ENCODE data around the gene CRK.

Gene CRK

DNA sequence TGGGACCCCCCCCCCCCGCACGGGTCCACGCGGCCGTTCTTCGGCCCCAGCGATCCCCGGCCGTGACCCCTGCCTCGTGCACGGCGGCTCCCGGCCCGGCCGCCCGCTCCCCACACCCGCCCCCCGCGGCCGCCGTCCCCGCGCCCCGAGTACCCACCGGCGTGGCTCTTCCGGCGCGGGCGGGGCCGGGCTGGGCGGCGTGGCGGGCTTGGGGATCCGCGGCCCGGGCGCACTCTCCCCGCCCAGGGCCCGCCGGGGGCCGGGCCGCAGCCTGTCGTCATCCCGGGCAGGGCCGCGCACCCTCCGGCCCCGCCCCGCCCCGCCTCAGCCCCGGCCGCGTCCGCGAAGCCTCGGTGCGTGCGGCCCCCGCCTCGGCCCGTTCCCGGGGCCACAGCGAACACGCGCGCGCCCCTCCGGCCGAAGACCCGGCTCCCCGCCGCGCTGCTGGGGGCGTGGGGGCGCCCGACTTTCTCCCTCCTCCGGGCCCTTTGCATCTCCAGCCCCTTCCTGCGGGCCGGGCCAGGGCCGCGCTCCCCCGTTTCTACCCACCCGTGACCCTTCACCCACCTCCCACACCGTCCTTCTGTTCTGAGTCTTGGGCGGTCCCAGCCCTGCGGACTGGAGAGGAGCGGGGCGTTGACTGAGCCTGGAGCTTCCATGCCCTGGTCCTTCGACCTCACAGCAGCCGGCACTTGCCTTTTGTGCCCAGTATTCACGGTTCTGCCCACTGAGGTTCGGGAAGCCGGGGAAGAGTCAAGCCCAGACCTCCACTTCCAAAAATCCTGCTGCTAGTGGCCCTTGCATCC is 35.6 kb upstream of the CRK start:
- peak; percentile 97 for DNase-seq (ENCODE audit: low spot score)
- TF ChIP-seq, protein P1, sequence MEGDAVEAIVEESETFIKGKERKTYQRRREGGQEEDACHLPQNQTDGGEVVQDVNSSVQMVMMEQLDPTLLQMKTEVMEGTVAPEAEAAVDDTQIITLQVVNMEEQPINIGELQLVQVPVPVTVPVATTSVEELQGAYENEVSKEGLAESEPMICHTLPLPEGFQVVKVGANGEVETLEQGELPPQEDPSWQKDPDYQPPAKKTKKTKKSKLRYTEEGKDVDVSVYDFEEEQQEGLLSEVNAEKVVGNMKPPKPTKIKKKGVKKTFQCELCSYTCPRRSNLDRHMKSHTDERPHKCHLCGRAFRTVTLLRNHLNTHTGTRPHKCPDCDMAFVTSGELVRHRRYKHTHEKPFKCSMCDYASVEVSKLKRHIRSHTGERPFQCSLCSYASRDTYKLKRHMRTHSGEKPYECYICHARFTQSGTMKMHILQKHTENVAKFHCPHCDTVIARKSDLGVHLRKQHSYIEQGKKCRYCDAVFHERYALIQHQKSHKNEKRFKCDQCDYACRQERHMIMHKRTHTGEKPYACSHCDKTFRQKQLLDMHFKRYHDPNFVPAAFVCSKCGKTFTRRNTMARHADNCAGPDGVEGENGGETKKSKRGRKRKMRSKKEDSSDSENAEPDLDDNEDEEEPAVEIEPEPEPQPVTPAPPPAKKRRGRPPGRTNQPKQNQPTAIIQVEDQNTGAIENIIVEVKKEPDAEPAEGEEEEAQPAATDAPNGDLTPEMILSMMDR (IDR thresholded peaks at IDR 0.05; ENCODE audit: extremely low read depth, missing control alignments) = no peak

DNA sequence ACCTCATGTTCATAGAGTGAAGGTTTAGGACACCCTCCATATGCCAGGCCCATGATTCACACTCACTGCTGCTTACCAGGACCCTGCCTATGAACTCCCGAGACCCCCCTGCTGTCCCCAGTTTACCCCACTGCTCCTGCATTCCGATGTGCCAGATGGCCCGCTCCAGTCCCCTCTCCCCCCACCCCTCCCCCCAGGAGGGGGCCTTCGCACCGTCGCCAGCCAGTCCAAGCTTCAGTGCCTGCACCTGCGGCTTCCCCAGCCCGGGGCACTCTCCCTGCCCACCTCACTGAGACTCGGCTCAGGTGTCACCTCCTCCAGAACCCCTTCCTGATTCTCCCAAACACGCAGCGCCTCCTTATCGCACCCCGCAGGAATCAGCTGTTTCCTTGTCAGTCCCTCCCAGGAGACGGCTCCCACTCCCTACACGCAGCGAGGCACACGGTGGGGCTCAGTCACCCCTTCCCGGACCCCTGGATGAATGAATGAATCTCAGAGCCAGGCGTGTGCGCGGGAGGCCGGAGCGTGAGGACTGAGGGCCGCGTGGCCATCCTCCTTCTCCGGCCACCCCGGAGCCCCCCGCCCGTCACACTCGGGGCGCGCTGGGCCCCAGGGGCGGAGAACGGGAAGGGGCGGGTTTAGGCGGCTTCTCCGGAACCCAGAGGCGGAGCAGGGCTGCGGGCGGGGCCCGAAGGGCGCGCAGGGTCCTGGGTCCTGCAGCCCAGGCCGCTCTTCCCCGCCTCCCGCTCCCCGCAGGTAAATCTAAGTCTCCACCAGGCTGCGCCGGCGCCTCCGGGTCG is 34.8 kb upstream of the CRK start:
- peak; percentile 94 for DNase-seq (ENCODE audit: low spot score)
- TF ChIP-seq, protein P1 (IDR thresholded peaks at IDR 0.05; ENCODE audit: extremely low read depth, missing control alignments) = no peak

DNA sequence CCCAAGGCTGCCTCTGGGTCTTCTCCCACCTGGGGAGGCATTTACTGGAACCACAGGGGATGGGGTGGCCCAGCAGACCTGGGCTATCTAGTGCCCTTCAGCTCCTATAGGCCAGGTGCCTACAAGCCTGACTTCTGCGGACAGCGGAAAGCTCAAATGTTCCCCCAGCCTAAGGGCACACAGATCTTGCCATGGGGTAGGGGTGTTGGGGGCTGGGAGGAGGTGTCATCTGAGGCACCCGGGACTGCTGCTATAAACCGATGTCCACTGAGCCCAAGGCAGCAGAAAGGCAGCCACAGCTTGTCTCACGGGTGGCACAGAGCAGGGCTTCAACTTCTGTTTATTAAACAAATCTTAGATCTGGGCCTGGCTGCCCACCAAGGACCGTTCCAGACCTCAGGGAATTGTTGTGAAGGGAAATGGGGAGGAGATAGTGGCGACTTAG is 32.8 kb upstream of the CRK start:
- TF ChIP-seq, protein P1 (IDR thresholded peaks at IDR 0.05; ENCODE audit: extremely low read depth, missing control alignments) = no peak
- DNase-seq (ENCODE audit: low spot score) = no peak

DNA sequence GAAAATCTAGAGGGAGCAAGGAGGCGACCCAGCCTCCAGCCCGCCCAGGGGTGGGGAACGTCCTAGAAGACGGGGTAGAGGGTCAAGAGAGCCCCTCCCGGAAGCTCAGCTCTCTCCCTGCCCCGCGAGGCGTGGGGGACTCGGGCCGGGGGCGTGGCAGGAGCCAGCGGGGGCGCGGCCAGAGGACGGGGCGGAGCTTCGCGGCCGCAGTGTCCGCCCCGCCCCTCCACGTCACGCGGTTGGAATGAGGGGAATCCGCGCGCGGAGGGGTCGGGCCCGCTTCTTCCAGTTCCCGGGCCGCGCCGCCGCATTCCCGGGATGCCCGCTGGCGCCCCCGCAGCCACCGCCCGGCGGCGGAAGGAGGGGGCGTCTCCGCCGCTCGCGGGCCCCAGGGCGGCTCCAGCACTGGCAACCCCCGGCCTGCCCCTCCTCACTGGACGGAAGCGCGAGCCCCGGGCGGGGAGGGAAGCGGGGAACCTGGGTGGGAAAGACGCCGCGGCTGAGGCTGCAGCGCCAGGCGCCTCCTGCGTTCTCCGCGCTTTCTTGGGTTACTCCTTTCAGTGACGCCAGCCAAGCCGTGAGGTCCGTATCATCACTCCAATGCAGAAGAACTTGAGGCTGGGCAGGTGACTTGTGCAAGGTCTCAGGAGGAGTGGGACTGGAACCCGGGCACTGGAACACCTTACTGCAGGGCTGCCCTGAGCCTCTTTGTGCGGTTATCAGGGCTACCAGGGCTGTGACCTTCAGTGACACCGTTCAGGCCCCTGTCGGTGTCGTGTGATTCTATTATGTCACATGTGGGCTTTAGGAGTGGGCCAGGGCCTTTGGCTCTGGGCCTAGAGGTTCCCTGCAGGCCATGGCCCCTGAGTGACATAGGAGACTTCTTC is 32.1 kb upstream of the CRK start:
- peak; percentile 93 for DNase-seq (ENCODE audit: low spot score)

DNA sequence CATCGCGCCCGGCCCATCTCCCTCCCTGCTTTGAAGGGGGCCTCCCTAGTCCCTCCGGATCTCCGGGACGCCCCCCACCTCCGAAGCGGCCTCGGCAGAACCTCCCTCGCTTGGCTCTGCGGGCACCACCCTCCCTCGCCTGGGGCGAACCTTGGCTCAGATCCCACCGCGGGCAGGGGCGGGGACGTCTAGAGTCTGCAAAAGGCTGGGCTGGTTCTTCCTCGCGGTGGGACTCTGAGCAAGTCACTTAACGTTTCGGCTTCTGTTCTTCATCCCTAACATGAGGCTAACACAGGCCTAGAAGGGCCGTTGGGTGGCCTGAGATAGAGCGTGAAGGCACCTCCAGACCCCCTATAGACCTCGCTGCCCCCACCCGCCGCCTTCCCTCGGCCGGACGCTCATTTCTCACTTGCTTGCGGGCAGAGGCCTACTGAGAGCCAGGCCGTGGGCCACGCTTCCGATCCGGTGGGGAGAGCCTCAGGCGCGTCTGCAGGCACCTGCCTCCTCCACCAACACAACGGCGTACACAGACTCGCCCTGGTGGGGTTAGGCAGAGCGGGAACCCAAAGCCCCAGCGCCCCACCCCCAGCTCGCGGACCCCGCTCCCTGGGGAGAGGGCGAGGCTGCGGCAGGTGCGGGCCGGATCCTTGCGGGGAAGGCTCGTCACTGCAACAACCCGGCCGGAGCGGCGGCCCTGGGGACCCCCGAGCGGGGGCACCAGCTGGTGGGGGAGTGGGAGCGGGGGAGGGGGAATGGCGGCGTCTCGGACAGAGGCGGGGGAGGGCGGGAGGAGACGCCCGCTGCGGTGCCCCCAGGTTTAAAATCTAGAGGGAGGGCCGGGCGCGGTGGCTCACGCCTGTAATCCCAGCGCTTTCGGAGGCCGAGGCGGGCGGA is 31.0 kb upstream of the CRK start:
- DNase-seq (ENCODE audit: low spot score) = peak; percentile 86
- TF ChIP-seq, protein P1 (IDR thresholded peaks at IDR 0.05; ENCODE audit: extremely low read depth, missing control alignments) = no peak

More for the DNA sequence above, 32.1 kb upstream of the CRK start:
- TF ChIP-seq, protein P1 (IDR thresholded peaks at IDR 0.05; ENCODE audit: extremely low read depth, missing control alignments) = no peak

Measured in GM20000 (cell line).